GM19025 (cell line): ENCODE measurements around the gene DNMT3B.

Experiments
- ATAC-seq: cut with Tn5 transposase; IDR thresholded peaks from one replicate; pipeline ENCODE4 v1.9.1; 2021; ENCODE audit warnings: mild to moderate bottlenecking, low read depth, moderate library complexity; ENCODE audit not compliant: unreplicated experiment

Gene DNMT3B

DNA sequence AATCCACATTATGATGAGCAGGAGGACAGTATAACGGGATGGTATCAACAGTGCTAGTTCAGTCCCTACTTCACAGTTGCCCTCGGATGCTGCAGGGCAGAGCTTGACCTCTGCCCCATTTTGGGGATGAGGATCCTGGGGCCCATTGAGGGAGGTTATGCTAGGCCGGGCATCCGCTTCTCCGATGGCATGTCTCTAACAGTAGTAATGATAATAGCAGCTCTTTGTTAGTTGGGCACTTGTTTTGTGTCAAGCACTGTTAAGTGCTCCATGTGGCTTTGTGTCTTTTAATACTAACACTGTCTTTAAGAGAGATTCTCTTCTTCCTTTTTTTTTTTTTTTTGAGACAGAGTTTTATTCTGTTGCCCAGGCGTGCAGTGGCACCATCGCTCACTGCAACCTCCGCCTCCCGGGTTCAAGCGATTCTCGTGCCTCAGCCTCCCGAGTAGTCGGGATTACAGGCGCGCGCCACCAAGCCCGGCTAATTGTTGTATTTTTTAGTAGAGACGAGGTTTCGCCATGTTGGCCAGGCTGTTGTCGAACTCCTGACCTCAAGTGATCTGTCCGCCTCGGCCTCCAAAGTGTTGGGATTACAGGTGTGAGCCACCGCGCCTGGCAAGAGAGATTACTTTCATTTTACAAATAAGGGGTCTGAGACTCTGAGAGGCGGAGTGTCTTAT, 58.7 kb downstream of the DNMT3B start:
- ATAC-seq, result no peak

DNA sequence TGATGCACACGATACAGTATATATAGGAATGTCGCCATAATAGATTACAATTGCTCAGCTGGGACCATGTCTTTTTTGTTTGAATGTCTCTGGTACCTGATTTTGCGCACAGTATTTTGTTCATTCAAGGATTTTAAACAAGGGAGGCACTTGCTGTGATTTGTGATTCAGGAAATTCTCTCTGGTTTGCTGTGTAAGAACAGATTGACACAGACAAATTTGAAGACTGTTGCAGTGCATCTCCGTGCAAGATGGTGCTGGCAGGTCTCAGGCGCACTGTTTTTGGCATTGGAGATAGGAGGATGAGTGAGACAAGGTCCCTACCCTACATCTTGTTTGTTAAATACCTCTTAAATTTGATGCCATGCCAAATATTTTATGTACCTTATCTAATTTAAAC, 60.0 kb downstream of the DNMT3B start:
- ATAC-seq, result no peak

DNA sequence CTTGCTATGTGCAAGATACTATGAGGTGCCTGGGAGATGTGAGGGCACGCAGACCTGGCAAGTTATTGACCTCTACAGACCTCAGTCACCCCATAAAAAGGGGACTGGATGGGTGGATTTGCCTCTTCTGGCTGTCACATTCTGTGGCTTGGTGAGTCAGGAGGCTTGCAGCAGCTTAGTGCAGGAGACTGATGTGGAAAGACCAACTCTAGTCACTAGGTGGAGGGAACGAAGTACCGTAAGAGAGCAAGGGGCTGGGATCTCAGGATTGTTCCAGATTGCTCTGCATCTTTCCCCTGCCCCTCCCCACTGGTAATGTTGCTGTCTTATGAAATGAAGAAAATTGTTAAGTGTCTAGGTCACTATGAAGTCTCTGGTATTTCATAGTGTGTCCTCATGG, 60.9 kb downstream of the DNMT3B start:
- no peak for ATAC-seq

DNA sequence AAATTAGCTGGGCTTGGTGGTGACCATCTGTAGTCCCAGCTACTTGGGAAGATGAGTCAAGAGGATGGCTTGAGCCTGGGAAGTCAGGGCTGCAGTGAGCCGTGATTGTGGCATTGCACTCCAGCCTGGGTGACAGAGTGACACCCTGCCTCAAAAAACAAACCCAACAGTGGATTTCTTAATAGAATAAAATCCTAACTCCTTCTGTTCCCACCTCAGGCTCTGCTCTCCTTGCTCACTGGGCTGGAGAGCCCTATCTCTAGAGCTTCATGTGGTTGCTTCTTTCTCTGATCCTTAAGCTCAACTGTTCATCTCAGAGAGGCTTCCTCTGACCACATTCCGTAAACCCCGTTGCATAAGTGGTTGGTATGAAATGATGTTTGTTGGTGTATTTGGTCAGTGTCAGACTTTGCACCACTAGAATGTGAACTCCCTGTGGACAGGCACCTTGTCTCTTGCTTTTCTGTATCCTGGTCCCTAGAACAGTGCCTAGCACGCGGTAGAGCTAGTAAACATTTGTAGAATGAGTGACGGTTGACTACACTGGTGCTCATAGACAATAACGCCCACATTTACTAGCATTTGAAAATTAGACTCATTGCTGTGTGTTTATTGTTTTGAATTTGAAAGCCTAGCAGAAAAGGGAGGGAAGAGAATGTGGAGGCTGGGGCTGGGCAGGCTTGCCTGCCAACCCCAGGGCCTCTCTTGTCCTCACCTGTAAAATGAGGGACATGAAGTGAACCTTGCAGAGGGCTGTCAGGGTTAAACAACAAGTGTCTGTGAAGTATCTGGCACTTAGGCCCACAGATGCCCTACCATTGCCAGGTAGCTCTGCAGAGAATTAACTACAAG, 61.8 kb downstream of the DNMT3B start:
- no peak for ATAC-seq

- ATAC-seq, result no peak
These were observed 66.0 kb downstream of the DNMT3B start for GRCh38 chr20:32828029-32828680.

- no peak for ATAC-seq
These were observed 67.3 kb downstream of the DNMT3B start for GRCh38 chr20:32829311-32830005.

DNA sequence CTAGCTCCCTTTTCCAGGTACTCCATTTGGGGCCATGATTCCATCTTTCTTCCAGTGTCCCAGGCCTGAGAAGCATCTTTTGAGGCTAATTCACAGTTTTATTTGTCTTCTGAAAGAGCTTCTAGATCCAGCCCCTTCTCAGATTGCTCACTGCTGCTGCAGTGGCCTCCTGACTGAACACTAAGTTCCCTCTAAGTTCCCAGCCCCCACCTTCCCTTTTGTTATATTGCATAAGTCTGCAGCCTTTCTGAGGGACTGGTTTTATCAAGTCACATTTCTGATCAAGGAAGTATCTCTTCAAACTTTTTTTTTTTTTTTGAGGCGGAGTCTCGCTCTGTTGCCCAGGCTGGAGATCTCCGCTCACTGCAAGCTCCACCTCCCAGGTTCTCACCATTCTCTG, 68.3 kb downstream of the DNMT3B start:
- ATAC-seq, result no peak

- no peak for ATAC-seq
These were observed 69.8 kb downstream of the DNMT3B start for GRCh38 chr20:32831982-32832381.

GRCh38 chr20:32832664-32833063, 70.5 kb downstream of the DNMT3B start:
- no peak for ATAC-seq

- ATAC-seq, result no peak
These were observed 72.8 kb downstream of the DNMT3B start for GRCh38 chr20:32834972-32835371.

- ATAC-seq, result no peak
These were observed 75.0 kb downstream of the DNMT3B start for GRCh38 chr20:32837157-32837556.

DNA sequence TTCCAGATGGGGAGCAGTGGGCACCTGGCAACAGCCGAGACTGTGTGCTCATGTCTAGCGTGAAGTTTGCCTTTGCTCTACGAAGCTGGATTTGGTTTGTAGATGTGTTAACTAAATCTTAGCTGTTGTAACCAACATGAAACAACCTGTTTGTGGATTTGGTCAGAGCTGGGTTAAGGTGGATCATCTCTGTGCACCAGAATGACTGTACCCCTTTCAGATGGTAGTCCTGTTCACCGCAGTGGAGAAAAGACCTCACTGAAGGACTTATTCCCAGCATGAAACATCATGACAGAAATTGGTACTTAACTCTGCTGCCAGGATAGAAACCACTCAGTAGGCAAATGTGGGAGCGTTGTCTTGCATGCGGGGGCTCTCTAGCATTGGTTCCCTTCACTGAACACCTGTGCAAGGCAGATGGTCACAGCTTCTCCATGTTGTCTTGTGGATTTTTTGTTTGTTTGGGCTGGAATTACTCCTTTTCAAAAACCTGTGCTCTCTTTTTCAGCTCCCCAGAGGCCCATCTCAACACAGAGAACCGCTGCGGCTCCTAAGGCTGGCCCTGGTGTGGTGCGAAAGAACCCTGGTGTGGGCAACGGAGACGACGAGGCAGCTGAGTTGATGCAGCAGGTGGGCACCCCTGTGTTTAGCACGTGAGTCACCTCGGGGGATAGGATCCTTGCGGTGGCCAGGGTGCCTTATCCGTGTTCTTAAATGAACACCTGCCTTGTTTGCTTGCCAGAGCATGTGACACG, 77.2 kb downstream of the DNMT3B start:
- no peak for ATAC-seq

DNA sequence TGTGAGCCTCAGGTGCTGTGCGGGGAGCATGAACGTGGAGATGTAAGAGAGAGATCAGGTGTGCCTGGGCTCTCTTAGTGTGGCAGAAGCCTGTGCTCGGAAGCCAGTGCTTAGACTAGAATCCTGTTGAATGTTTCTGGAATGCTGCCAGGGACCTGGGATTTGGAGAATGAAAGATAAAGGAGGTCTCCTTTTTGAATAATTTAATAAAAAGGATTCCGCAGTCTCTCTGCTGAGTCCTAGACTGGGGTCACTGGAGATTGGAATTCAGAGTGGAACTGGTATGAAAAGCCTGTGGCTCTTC, 77.7 kb downstream of the DNMT3B start:
- ATAC-seq, result no peak

DNA sequence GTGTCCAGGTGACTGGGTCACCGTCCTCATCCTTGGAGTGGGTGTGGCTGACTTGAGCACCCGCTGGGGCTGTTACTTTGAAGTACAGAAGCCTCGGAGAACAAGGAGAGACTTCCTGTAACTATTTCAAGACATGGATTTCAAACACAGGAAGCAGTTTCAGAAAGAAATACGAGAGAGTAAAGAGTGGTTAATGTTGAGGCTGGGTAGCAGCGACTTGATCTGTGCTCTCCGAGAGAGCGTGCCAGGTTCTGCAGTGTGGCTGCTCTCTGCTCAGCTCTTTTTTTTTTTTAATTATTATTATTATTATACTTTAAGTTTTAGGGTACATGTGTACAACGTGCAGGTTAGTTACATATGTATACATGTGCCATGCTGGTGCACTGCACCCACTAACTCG, 79.0 kb downstream of the DNMT3B start:
- ATAC-seq, result no peak

- no peak for ATAC-seq
These were observed 79.4 kb downstream of the DNMT3B start for GRCh38 chr20:32841632-32842031.

- ATAC-seq, result no peak
These were observed 80.7 kb downstream of the DNMT3B start for GRCh38 chr20:32842688-32843524.

DNA sequence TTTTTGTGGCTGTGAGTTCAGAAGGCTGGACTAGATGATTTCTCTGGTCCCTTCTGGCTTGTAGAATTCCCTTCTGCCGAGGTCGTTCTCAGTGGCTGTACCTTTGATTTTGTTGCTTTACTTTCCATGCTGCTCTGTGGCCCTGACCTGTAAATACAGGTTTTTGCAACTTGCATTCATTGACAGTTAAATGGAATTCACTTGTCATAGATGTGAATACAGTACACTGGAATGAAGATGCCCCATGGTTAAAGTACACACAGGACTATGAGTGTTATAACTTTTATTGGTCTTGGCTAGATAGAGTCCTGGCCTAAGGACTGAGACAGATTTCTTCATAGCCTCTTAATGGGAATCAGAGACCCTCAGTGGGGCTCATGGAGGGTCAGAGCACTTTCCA, 83.6 kb downstream of the DNMT3B start:
- ATAC-seq, result no peak

DNA sequence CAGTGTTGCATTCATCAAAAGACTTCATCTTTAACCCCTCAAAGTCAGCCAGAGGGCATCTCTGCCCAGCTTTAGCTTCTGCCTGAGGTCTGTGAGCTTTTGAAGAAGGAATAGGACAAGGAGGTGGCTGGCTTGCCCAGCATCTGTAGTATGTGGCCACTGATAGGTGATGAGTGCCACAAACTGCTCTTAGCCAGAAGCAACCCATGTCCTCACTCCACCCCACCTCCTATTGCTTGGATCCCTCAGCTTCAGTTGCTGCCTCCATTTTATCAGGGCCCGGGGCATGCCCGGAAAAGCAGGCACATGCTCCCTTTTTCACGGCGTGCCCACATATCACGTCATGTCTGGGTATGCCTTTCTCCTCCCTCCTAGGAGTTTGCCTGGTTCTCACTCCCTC, 84.7 kb downstream of the DNMT3B start:
- no peak for ATAC-seq

DNA sequence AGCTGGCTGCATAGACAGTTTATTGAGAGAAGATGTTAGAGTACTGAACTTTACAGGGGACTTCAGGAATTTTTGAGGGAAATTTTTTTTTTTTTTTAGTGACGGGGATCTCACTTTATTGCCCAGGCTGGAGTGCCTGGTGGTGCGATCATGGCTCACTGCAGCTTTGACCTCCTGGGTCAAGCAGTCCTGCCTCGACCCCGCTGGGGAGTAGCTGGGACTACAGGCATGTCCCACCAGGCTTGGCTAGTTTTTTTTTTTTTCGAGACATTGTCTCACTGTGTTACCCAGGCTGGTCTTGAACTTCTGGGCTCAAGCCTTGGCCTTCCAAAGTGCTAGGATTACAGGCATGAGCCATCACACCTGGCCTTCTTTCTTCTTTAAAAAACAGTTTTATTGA, 85.8 kb downstream of the DNMT3B start:
- ATAC-seq, result no peak

GRCh38 chr20:32848846-32849245, 86.7 kb downstream of the DNMT3B start:
- ATAC-seq, result no peak
